ENCODE measurements around the gene JPT1. TPM values are rescaled to one million over a fixed set of nuclear protein-coding genes. Genes with fewer than 3 reads are reported as not detected.

JPT1 gene
- total RNA-seq, 1 donor from 2014 or later, result 282 TPM

GRCh38 chr17:75115555-75115954 lies 38.8 kb downstream of the JPT1 start:
- Mint-ChIP-seq H3K36me3 (ENCODE audit: low read depth, unreplicated experiment) (peaks cover 7% of the 10 kb centered on the region), H3K9me3 (ENCODE audit: unreplicated experiment) (peaks cover 2% of the 10 kb centered on the region), H3K27ac (ENCODE audit: unreplicated experiment) (no peak overlapping the region), H3K4me1 (ENCODE audit: low read depth, unreplicated experiment) (peaks cover 9% of the 10 kb centered on the region), H3K4me3 (ENCODE audit: unreplicated experiment) (no peak overlapping the region), H3K27me3 (ENCODE audit: low read depth, unreplicated experiment) (no peaks in the 10 kb centered on the region)
- H3K79me2 ChIP-seq (ENCODE audit: insufficient read depth, low read length), result peaks cover 3% of the 10 kb centered on the region
- no peaks in the 10 kb centered on the region for H3K27me3 ChIP-seq (ENCODE audit: insufficient read depth, low read length)
- peaks cover 13% of the 10 kb centered on the region for H3K4me1 ChIP-seq (ENCODE audit: insufficient read depth, low read length)
- H3K9ac ChIP-seq (ENCODE audit: low read length), result no peak overlapping the region
- H3K4me3 ChIP-seq (ENCODE audit: insufficient read depth, low read depth, low read length), result no peak overlapping the region
- TF ChIP-seq CTCF (IDR thresholded peaks at IDR 0.05; ENCODE audit: insufficient read depth, low read depth, low read length) (no peak), EZH2 (IDR thresholded peaks at IDR 0.05; ENCODE audit: insufficient read depth, low read length) (no peak)
- peaks cover 6% of the 10 kb centered on the region for H4K20me1 ChIP-seq (ENCODE audit: insufficient read depth, low read length)
- no peaks in the 10 kb centered on the region for H3K36me3 ChIP-seq (ENCODE audit: insufficient read depth, low read length)
- no peak overlapping the region for H3K4me2 ChIP-seq (ENCODE audit: low read length)
- DNase-seq (ENCODE audit: low read depth) (no peak), FAIRE-seq (no peak)
- H3K9me3 ChIP-seq (ENCODE audit: insufficient read depth, low read depth, low read length), result no peaks in the 10 kb centered on the region
- H2AFZ ChIP-seq (ENCODE audit: low read depth, low read length), result no peak overlapping the region
- no peak overlapping the region for H3K27ac ChIP-seq (ENCODE audit: low read depth, low read length)

GRCh38 chr17:75114552-75115314 lies 39.6 kb downstream of the JPT1 start:
- H3K36me3 Mint-ChIP-seq (ENCODE audit: low read depth, unreplicated experiment), result peaks cover 7% of the 10 kb centered on the region
- no peaks in the 10 kb centered on the region for H3K36me3 ChIP-seq (ENCODE audit: insufficient read depth, low read length)
- H3K27ac Mint-ChIP-seq (ENCODE audit: unreplicated experiment), result no peak overlapping the region
- no peak overlapping the region for H3K4me3 Mint-ChIP-seq (ENCODE audit: unreplicated experiment)
- peak overlapping the region; percentile 76 for H3K9ac ChIP-seq (ENCODE audit: low read length)
- peaks cover 6% of the 10 kb centered on the region for H4K20me1 ChIP-seq (ENCODE audit: insufficient read depth, low read length)
- DNase-seq (ENCODE audit: low read depth), result no peak
- H3K79me2 ChIP-seq (ENCODE audit: insufficient read depth, low read length), result peaks cover 7% of the 10 kb centered on the region
- peak overlapping the region; percentile 49 for H3K27ac ChIP-seq (ENCODE audit: low read depth, low read length)
- peaks cover 9% of the 10 kb centered on the region for H3K4me1 Mint-ChIP-seq (ENCODE audit: low read depth, unreplicated experiment)
- H3K4me2 ChIP-seq (ENCODE audit: low read length), result peak overlapping the region; percentile 93
- H2AFZ ChIP-seq (ENCODE audit: low read depth, low read length), result peak overlapping the region; percentile 95
- TF ChIP-seq CTCF (IDR thresholded peaks at IDR 0.05; ENCODE audit: insufficient read depth, low read depth, low read length) (no peak), EZH2 (IDR thresholded peaks at IDR 0.05; ENCODE audit: insufficient read depth, low read length) (no peak)
- peaks cover 2% of the 10 kb centered on the region for H3K9me3 Mint-ChIP-seq (ENCODE audit: unreplicated experiment)
- H3K27me3 Mint-ChIP-seq (ENCODE audit: low read depth, unreplicated experiment), result no peaks in the 10 kb centered on the region
- H3K9me3 ChIP-seq (ENCODE audit: insufficient read depth, low read depth, low read length), result no peaks in the 10 kb centered on the region
- peak overlapping the region; percentile 59 for H3K4me3 ChIP-seq (ENCODE audit: insufficient read depth, low read depth, low read length)
- H3K4me1 ChIP-seq (ENCODE audit: insufficient read depth, low read length), result peaks cover 17% of the 10 kb centered on the region
- no peaks in the 10 kb centered on the region for H3K27me3 ChIP-seq (ENCODE audit: insufficient read depth, low read length)
- no peak for FAIRE-seq
